Progenitor cell of endocrine pancreas (in vitro differentiated cells): ENCODE measurements around the gene USP14. TPM values are rescaled to one million over a fixed set of nuclear protein-coding genes. Genes with fewer than 3 reads are reported as not detected.

Experiments
- DNase-seq: peaks from one replicate; pipeline ENCODE4 v3.0.0; 2021; ENCODE audit warnings: low spot score; ENCODE audit not compliant: unreplicated experiment
- H3K27ac Mint-ChIP-seq: 2 replicates; pipeline ENCODE4 v1.8.0; 2021; ENCODE audit warnings: mild to moderate bottlenecking, moderate library complexity, mixed read lengths
- H3K27me3 Mint-ChIP-seq: 2 replicates; pipeline ENCODE4 v1.8.0; 2021; ENCODE audit warnings: mixed read lengths
- H3K36me3 Mint-ChIP-seq: 2 replicates; pipeline ENCODE4 v1.8.0; 2022; ENCODE audit warnings: mixed read lengths; ENCODE audit not compliant: insufficient read depth
- H3K4me1 Mint-ChIP-seq: 2 replicates; pipeline ENCODE4 v1.8.0; 2021; ENCODE audit warnings: low read depth, mixed read lengths
- H3K4me3 Mint-ChIP-seq: 2 replicates; pipeline ENCODE4 v1.8.0; 2021; ENCODE audit warnings: low read depth, mild to moderate bottlenecking, moderate library complexity, mixed read lengths
- H3K9me3 Mint-ChIP-seq: 2 replicates; pipeline ENCODE4 v1.8.0; 2021; ENCODE audit warnings: low read depth, mixed read lengths
- CTCF ChIP-seq: fragments of 200-600 bp; sonication (generic); IDR thresholded peaks from one replicate; pipeline ENCODE4 v1.5.0; 2021; ENCODE audit warnings: antibody characterized with exemption, mild to moderate bottlenecking; ENCODE audit not compliant: unreplicated experiment
- microRNA-seq: library from miRNA; unstranded; fragments of <30 nt; microRNA quantifications from one replicate; pipeline ENCODE4 v1.1.0, GENCODE V29; 2020; ENCODE audit warnings: borderline number of aligned reads; ENCODE audit not compliant: unreplicated experiment
- total RNA-seq: library from RNA; stranded (reverse); gene quantifications from 2 replicates; pipeline ENCODE4 v1.2.1, GENCODE V29; 2021

Gene USP14
- total RNA-seq, 1 donor from 2014 or later: 54.2 TPM

GRCh38 chr18:253121-253520, 94.8 kb downstream of the USP14 start:
- H3K36me3 Mint-ChIP-seq: peaks cover 33% of the 10 kb centered on the region
- DNase-seq: no peak
- H3K4me3 Mint-ChIP-seq: no peak overlapping the region
- no peak overlapping the region for H3K27ac Mint-ChIP-seq
- peaks cover 18% of the 10 kb centered on the region for H3K4me1 Mint-ChIP-seq
- H3K27me3 Mint-ChIP-seq: no peaks in the 10 kb centered on the region
- TF ChIP-seq CTCF: no peak
- no peaks in the 10 kb centered on the region for H3K9me3 Mint-ChIP-seq

- no peak for TF ChIP-seq CTCF
- Mint-ChIP-seq H3K27ac (no peak overlapping the region), H3K4me3 (no peak overlapping the region), H3K36me3 (peaks cover 30% of the 10 kb centered on the region), H3K9me3 (no peaks in the 10 kb centered on the region), H3K4me1 (peaks cover 18% of the 10 kb centered on the region), H3K27me3 (no peaks in the 10 kb centered on the region)
- no peak for DNase-seq
These were observed 96.8 kb downstream of the USP14 start for GRCh38 chr18:255171-255570.

DNA sequence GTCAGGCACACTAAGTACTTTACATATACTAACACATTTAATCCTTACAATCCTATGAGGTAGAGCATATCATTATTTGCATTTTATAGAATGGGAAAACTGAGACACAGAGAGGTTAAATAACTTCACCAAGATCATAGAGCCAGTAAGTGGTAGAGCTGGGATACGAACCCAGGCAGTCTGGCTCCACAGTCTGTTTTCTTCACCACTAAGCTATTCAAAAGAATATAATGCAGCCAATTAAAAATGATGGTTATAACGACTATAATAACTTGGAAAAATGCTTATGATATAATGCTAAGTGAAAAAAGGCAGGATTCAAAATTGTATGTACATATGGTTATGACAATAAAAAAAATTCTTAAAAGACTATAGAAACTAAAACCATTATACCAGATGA, 102.2 kb downstream of the USP14 start:
- no peak overlapping the region for H3K4me3 Mint-ChIP-seq
- H3K27ac Mint-ChIP-seq: no peak overlapping the region
- no peak for DNase-seq
- H3K4me1 Mint-ChIP-seq: peaks cover 2% of the 10 kb centered on the region
- TF ChIP-seq CTCF: no peak
- peaks cover 24% of the 10 kb centered on the region for H3K36me3 Mint-ChIP-seq
- no peaks in the 10 kb centered on the region for H3K9me3 Mint-ChIP-seq
- H3K27me3 Mint-ChIP-seq: no peaks in the 10 kb centered on the region

GRCh38 chr18:261398-262073, 103.2 kb downstream of the USP14 start:
- Mint-ChIP-seq H3K9me3 (no peaks in the 10 kb centered on the region), H3K27ac (no peak overlapping the region), H3K4me3 (no peak overlapping the region), H3K36me3 (peaks cover 17% of the 10 kb centered on the region), H3K27me3 (no peaks in the 10 kb centered on the region), H3K4me1 (no peaks in the 10 kb centered on the region)
- no peak for DNase-seq
- TF ChIP-seq CTCF: no peak

Small RNA genes within 50 kb of the gene (microRNA-seq; reads per million reads assigned to microRNA genes)
- gene MIR8078: not detected

Other genes starting within 250 kb of the USP14 start
- gene TUBB8B, start 108.9 kb upstream of the USP14 start, total RNA-seq: 0.64 and 0.93 TPM in 2 replicates
- 92.9 and 102 TPM in 2 replicates for gene THOC1, start 109.5 kb downstream of the USP14 start, total RNA-seq